SK-N-SH (cell line): ENCODE measurements around the gene UPK1B. TPM values are rescaled to one million over a fixed set of nuclear protein-coding genes. Genes with fewer than 3 reads are reported as not detected.
"Not testable (repeated sequence)": the region's sequence is repeated elsewhere in the genome, so short reads cannot be mapped to it uniquely, and the experiment has no call there.

Experiments
- CTCF ChIA-PET: fragments of 300-600, 350-600 bp; formaldehyde crosslinking; extraction: SDS; loops from one replicate; lab custom pipeline; 2021; lab: Yijun Ruan, JAX
- POLR2A ChIA-PET: fragments of 350-600 bp; sonication (Branson Sonifier 250); formaldehyde crosslinking; extraction: SDS; loops from one replicate; lab custom pipeline; 2020; ENCODE audit warnings: antibody characterized with exemption, inconsistent platforms; lab: Yijun Ruan, JAX
- DNase-seq: peaks from one replicate; pipeline ENCODE4 v3.0.0; 2012
- H2AFZ ChIP-seq: fragments of 200-600 bp; sonication (generic); 2 replicates; pipeline ENCODE4 v1.8.1; 2016; ENCODE audit warnings: antibody characterized with exemption, mild to moderate bottlenecking, low read depth
- H3F3A ChIP-seq: fragments of 200-600 bp; sonication (generic); replicated peaks from 2 replicates; pipeline ENCODE3; 2016; ENCODE audit warnings: antibody characterized with exemption, mild to moderate bottlenecking; ENCODE audit not compliant: insufficient read depth
- H3K27ac ChIP-seq, 2 experiments: fragments of 200-500 bp in 1 of 2; fragments of 200-600 bp in 1 of 2; sonication (Bioruptor generic) in 1 of 2; sonication (generic), shearing (Covaris generic) in 1 of 2; 2 replicates each; pipeline versions ENCODE4 v1.5.1 to v1.6.1; 2014 to 2016; ENCODE audit warnings: low read depth in 2 of 2, inconsistent platforms in 1 of 2, low read length in 1 of 2, mild to moderate bottlenecking in 1 of 2, mixed read lengths in 1 of 2
- H3K27me3 ChIP-seq: fragments of 200-600 bp; sonication (generic), shearing (Covaris generic); 2 replicates; pipeline ENCODE4 v1.6.1; 2016; ENCODE audit warnings: mixed run types; ENCODE audit not compliant: insufficient read depth
- H3K36me3 ChIP-seq, 2 experiments: fragments of 200-500 bp in 1 of 2; fragments of 200-600 bp in 1 of 2; sonication (Bioruptor generic) in 1 of 2; sonication (generic) in 1 of 2; replicated peaks in 1 of 2; 2 replicates each; pipeline versions ENCODE3 to v1.5.1; 2014 to 2016; ENCODE audit warnings: low read length in 1 of 2, mild to moderate bottlenecking in 1 of 2; ENCODE audit not compliant: insufficient read depth in 2 of 2, control insufficient read depth in 1 of 2
- H3K4me1 ChIP-seq, 2 experiments: fragments of 200-500 bp in 1 of 2; fragments of 200-600 bp in 1 of 2; sonication (Bioruptor generic) in 1 of 2; sonication (generic), shearing (Covaris generic) in 1 of 2; 2 replicates each; pipeline versions ENCODE4 v1.5.1 to v1.6.1; 2014 to 2016; ENCODE audit warnings: low read depth in 1 of 2, low read length in 1 of 2, mixed run types in 1 of 2; ENCODE audit not compliant: insufficient read depth in 2 of 2, control insufficient read depth in 1 of 2
- H3K4me2 ChIP-seq: fragments of 200-600 bp; sonication (generic), shearing (Covaris generic); 2 replicates; pipeline ENCODE4 v1.6.1; 2017; ENCODE audit warnings: mixed run types
- H3K4me3 ChIP-seq, 2 experiments: fragments of 200-500 bp in 1 of 2; fragments of 200-600 bp in 1 of 2; sonication (Bioruptor generic) in 1 of 2; sonication (generic), shearing (Covaris generic) in 1 of 2; 2 replicates each; pipeline versions ENCODE4 v1.5.1 to v1.8.1; 2014 to 2016; ENCODE audit warnings: low read depth in 2 of 2, inconsistent platforms in 1 of 2, low read length in 1 of 2, mild to moderate bottlenecking in 1 of 2, mixed read lengths in 1 of 2, moderate library complexity in 1 of 2
- H3K79me2 ChIP-seq: fragments of 200-600 bp; sonication (generic); 2 replicates; pipeline ENCODE4 v1.8.1; 2017; ENCODE audit warnings: mild to moderate bottlenecking; ENCODE audit not compliant: insufficient read depth
- H3K9ac ChIP-seq: fragments of 200-600 bp; sonication (generic); 2 replicates; pipeline ENCODE4 v1.6.1; 2017; ENCODE audit warnings: mixed run types
- H3K9me2 ChIP-seq: fragments of 200-600 bp; sonication (generic); 2 replicates; pipeline ENCODE4 v1.6.1; 2017; ENCODE audit warnings: mixed run types
- H3K9me3 ChIP-seq: fragments of 200-600 bp; sonication (generic); 2 replicates; pipeline ENCODE4 v1.6.1; 2017; ENCODE audit warnings: mixed run types, mild to moderate bottlenecking, moderate library complexity
- H4K20me1 ChIP-seq: fragments of 200-600 bp; sonication (generic); 2 replicates; pipeline ENCODE4 v1.6.1; 2017; ENCODE audit warnings: mild to moderate bottlenecking, mixed run types; ENCODE audit not compliant: insufficient read depth
- CHD2 ChIP-seq: fragments of 150-350 bp; IDR thresholded peaks from 2 replicates; pipeline ENCODE4 v1.6.1; 2018; ENCODE audit warnings: low read length; ENCODE audit not compliant: partially characterized antibody
- ELF1 ChIP-seq: IDR thresholded peaks from 2 replicates; pipeline ENCODE4 v1.4.0; 2012
- EP300 ChIP-seq, 2 experiments: IDR thresholded peaks; 2 replicates each; pipeline versions ENCODE4 v1.4.0 to v1.6.1; 2012; ENCODE audit warnings: borderline replicate concordance in 1 of 2, low read depth in 1 of 2, low read length in 1 of 2
- FOSL2 ChIP-seq: IDR thresholded peaks from 2 replicates; pipeline ENCODE4 v1.4.0; 2012; ENCODE audit warnings: low read depth, mild to moderate bottlenecking, moderate library complexity, borderline replicate concordance
- NFIC ChIP-seq: IDR thresholded peaks from 2 replicates; pipeline ENCODE4 v1.4.0; 2012; ENCODE audit warnings: borderline replicate concordance
- NRF1 ChIP-seq: IDR thresholded peaks from 2 replicates; pipeline ENCODE4 v1.6.1; 2012; ENCODE audit warnings: low read depth, mild to moderate bottlenecking, low read length
- PBX3 ChIP-seq: IDR thresholded peaks from 2 replicates; pipeline ENCODE4; 2012
- POLR2AphosphoS5 ChIP-seq: IDR thresholded peaks from 2 replicates; pipeline ENCODE4 v1.6.1; 2012; ENCODE audit warnings: low read depth, low read length
- RAD21 ChIP-seq: IDR thresholded peaks from 2 replicates; pipeline ENCODE4 v1.6.1; 2012; ENCODE audit warnings: mild to moderate bottlenecking, low read length
- RCOR1 ChIP-seq: fragments of 150-350 bp; IDR thresholded peaks from 2 replicates; pipeline ENCODE4 v1.6.1; 2017; ENCODE audit warnings: antibody characterized with exemption, low read length
- RXRA ChIP-seq: IDR thresholded peaks from 2 replicates; pipeline ENCODE4 v1.4.0; 2012; ENCODE audit warnings: low read depth, mild to moderate bottlenecking, borderline replicate concordance
- SIN3A ChIP-seq: IDR thresholded peaks from 2 replicates; pipeline ENCODE4 v1.6.1; 2012; ENCODE audit warnings: low read depth, mild to moderate bottlenecking, low read length, moderate library complexity, borderline replicate concordance
- TAF1 ChIP-seq: IDR thresholded peaks from 2 replicates; pipeline ENCODE4 v1.6.1; 2012; ENCODE audit warnings: low read depth, mild to moderate bottlenecking, low read length, moderate library complexity, borderline replicate concordance
- TEAD4 ChIP-seq: IDR thresholded peaks from 2 replicates; pipeline ENCODE4 v1.4.0; 2012; ENCODE audit warnings: mild to moderate bottlenecking, borderline replicate concordance; ENCODE audit not compliant: insufficient read depth
- USF2 ChIP-seq: fragments of 150-350 bp; IDR thresholded peaks from 2 replicates; pipeline ENCODE4 v1.6.1; 2017; ENCODE audit warnings: antibody characterized with exemption, low read length, low read depth, borderline replicate concordance
- ZBTB33 ChIP-seq: IDR thresholded peaks from 2 replicates; pipeline ENCODE4 v1.4.0; 2012; ENCODE audit warnings: low read depth, borderline replicate concordance
- WGBS: methylation state at CpG from one replicate; pipeline ENCODE4 v1.1.6; 2017; ENCODE audit warnings: low lambda C conversion rate; 5-methylcytosine and 5-hydroxymethylcytosine counted together
- polyA plus RNA-seq, 3 experiments: library from polyadenylated mRNA; depleted of rRNA; stranded (reverse); fragments of >200 nt; gene quantifications; 2 replicates each; pipeline ENCODE4 v1.2.3, GENCODE V29; 2012
- TF ChIP-seq, protein P1 (sequence below): fragments of 150-350 bp; IDR thresholded peaks from 2 replicates; pipeline ENCODE4 v1.6.1; 2016; ENCODE audit warnings: mild to moderate bottlenecking, low read depth, low read length
- TF ChIP-seq, protein P2 (sequence below): IDR thresholded peaks from 2 replicates; pipeline ENCODE4 v1.6.1; 2012; ENCODE audit warnings: mild to moderate bottlenecking, low read depth, low read length, moderate library complexity

The UPK1B gene
- polyA plus RNA-seq, 1 of the 3 experiments (the other 2 are of a cell fraction): not detected

DNA sequence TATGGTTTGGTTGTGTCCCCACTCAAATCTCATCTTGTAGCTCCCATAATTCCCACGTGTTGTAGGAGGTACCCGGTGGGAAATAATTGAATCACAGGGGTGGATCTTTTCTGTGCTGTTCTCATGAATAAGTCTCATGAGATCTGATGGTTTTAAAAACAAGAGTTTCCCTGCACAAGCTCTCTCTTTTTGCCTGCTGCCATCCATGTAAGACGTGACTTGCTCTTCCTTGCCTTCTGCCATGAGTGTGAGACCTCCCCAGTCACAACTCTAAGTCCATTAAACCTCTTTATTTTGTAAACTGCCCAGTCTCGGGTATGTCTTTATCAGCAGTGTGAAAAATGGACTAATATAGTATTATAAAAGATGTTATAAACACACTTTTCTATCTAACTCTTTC lies 34.0 kb upstream of the UPK1B start:
- H3K9me3 ChIP-seq, H3K79me2 ChIP-seq, H3K4me1 ChIP-seq, H3K27ac ChIP-seq, H3F3A ChIP-seq, H4K20me1 ChIP-seq, H3K36me3 ChIP-seq, H3K27me3 ChIP-seq, H3K9ac ChIP-seq, CTCF ChIA-PET, H3K4me3 ChIP-seq, H3K9me2 ChIP-seq, H2AFZ ChIP-seq, POLR2A ChIA-PET, DNase-seq, H3K4me2 ChIP-seq: not testable (repeated sequence)
- 26% methylated on average over 4 of the region's 4 CpGs for WGBS

- H4K20me1 ChIP-seq: no peaks in the 10 kb centered on the region
- no peak overlapping the region for H3K9ac ChIP-seq
- H3F3A ChIP-seq: no peaks in the 10 kb centered on the region
- no peaks in the 10 kb centered on the region; a peak in 1 of 4 replicates for H3K4me1 ChIP-seq
- WGBS: 75% methylated on average over 5 of the region's 5 CpGs
- POLR2A ChIA-PET: no interaction called here
- no peaks in the 10 kb centered on the region for H3K9me3 ChIP-seq
- CTCF ChIA-PET: no interaction called here
- H3K4me2 ChIP-seq: no peak overlapping the region
- no peaks in the 10 kb centered on the region for H3K36me3 ChIP-seq
- no peaks in the 10 kb centered on the region for H3K27me3 ChIP-seq
- TF ChIP-seq TEAD4 (no peak), PBX3 (no peak), EP300 (IDR thresholded peaks at IDR 0.05; ENCODE audit: borderline replicate concordance in 1 of 2, low read depth in 1 of 2, low read length in 1 of 2) (no peak), TAF1 (no peak), SIN3A (no peak), ELF1 (no peak), NRF1 (no peak), CHD2 (no peak), RAD21 (no peak), ZBTB33 (no peak), USF2 (no peak), POLR2AphosphoS5 (no peak), RCOR1 (no peak), FOSL2 (no peak), RXRA (no peak), NFIC (no peak)
- TF ChIP-seq, protein P1, sequence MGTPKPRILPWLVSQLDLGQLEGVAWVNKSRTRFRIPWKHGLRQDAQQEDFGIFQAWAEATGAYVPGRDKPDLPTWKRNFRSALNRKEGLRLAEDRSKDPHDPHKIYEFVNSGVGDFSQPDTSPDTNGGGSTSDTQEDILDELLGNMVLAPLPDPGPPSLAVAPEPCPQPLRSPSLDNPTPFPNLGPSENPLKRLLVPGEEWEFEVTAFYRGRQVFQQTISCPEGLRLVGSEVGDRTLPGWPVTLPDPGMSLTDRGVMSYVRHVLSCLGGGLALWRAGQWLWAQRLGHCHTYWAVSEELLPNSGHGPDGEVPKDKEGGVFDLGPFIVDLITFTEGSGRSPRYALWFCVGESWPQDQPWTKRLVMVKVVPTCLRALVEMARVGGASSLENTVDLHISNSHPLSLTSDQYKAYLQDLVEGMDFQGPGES: no peak
- TF ChIP-seq, protein P2, sequence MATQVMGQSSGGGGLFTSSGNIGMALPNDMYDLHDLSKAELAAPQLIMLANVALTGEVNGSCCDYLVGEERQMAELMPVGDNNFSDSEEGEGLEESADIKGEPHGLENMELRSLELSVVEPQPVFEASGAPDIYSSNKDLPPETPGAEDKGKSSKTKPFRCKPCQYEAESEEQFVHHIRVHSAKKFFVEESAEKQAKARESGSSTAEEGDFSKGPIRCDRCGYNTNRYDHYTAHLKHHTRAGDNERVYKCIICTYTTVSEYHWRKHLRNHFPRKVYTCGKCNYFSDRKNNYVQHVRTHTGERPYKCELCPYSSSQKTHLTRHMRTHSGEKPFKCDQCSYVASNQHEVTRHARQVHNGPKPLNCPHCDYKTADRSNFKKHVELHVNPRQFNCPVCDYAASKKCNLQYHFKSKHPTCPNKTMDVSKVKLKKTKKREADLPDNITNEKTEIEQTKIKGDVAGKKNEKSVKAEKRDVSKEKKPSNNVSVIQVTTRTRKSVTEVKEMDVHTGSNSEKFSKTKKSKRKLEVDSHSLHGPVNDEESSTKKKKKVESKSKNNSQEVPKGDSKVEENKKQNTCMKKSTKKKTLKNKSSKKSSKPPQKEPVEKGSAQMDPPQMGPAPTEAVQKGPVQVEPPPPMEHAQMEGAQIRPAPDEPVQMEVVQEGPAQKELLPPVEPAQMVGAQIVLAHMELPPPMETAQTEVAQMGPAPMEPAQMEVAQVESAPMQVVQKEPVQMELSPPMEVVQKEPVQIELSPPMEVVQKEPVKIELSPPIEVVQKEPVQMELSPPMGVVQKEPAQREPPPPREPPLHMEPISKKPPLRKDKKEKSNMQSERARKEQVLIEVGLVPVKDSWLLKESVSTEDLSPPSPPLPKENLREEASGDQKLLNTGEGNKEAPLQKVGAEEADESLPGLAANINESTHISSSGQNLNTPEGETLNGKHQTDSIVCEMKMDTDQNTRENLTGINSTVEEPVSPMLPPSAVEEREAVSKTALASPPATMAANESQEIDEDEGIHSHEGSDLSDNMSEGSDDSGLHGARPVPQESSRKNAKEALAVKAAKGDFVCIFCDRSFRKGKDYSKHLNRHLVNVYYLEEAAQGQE: no peak
- H2AFZ ChIP-seq: no peak overlapping the region
- no peaks in the 10 kb centered on the region for H3K79me2 ChIP-seq
- H3K9me2 ChIP-seq: no peaks in the 10 kb centered on the region
- no peak overlapping the region for H3K27ac ChIP-seq
- H3K4me3 ChIP-seq: no peak overlapping the region
- no peak for DNase-seq
Observed at GRCh38 chr3:119140466-119140865, 32.9 kb upstream of the UPK1B start.
